Smooth muscle cell (in vitro differentiated cells): ENCODE results near the gene PHKG1. TPM values are rescaled to one million over a fixed set of nuclear protein-coding genes. Genes with fewer than 3 reads are reported as not detected.
A peak's percentile ranks its signal among the peaks of the same experiment; 100 is the strongest.
"Not testable (repeated sequence)": the region's sequence is repeated elsewhere in the genome, so short reads cannot be mapped to it uniquely, and the experiment has no call there.

ENCODE experiments used
- DNase-seq: peaks from one replicate; lab custom pipeline; 2025; ENCODE audit not compliant: unreplicated experiment; lab: John Stamatoyannopoulos, UW
- H2AFZ ChIP-seq: fragments of 200-600 bp; sonication (generic); 2 replicates; pipeline ENCODE4 v1.6.0; 2016; ENCODE audit warnings: antibody characterized with exemption, low read depth, mild to moderate bottlenecking
- H3F3A ChIP-seq: fragments of 200-600 bp; sonication (generic); 2 replicates; pipeline ENCODE4 v1.6.0; 2017; ENCODE audit warnings: antibody characterized with exemption, low read depth
- H3K27ac ChIP-seq: fragments of 200-600 bp; sonication (generic); 2 replicates; pipeline ENCODE4 v1.5.1; 2016; ENCODE audit warnings: low read depth, mild to moderate bottlenecking
- H3K27me3 ChIP-seq: fragments of 200-600 bp; sonication (generic); 2 replicates; pipeline ENCODE4 v1.6.1; 2016; ENCODE audit warnings: low read depth, mild to moderate bottlenecking
- H3K36me3 ChIP-seq: fragments of 200-600 bp; sonication (generic); 2 replicates; pipeline ENCODE4 v1.5.1; 2016; ENCODE audit warnings: low read depth
- H3K4me1 ChIP-seq: fragments of 200-600 bp; sonication (generic); 2 replicates; pipeline ENCODE4 v1.5.1; 2016; ENCODE audit warnings: low read depth
- H3K4me2 ChIP-seq: fragments of 200-600 bp; sonication (generic); 2 replicates; pipeline ENCODE4 v1.6.0; 2016; ENCODE audit warnings: mild to moderate bottlenecking
- H3K4me3 ChIP-seq: fragments of 200-600 bp; sonication (generic); 2 replicates; pipeline ENCODE4 v1.5.1; 2016; ENCODE audit warnings: mild to moderate bottlenecking
- H3K79me2 ChIP-seq: fragments of 200-600 bp; sonication (generic); 2 replicates; pipeline ENCODE4 v1.6.0; 2016; ENCODE audit warnings: low read depth, mild to moderate bottlenecking
- H3K9ac ChIP-seq: fragments of 200-600 bp; sonication (generic); 2 replicates; pipeline ENCODE4 v1.6.0; 2016; ENCODE audit warnings: low read depth
- H3K9me3 ChIP-seq: fragments of 200-600 bp; sonication (generic); replicated peaks from 2 replicates; pipeline ENCODE4 v1.5.1; 2016; ENCODE audit warnings: low read depth
- H4K20me1 ChIP-seq: fragments of 200-600 bp; sonication (generic); 2 replicates; pipeline ENCODE4 v1.6.0; 2016; ENCODE audit warnings: low read depth
- WGBS: methylation state at CpG from one replicate; pipeline ENCODE4 v1.1.7; 2016; ENCODE audit warnings: low lambda C conversion rate; 5-methylcytosine and 5-hydroxymethylcytosine counted together
- polyA plus RNA-seq: library from polyadenylated mRNA; unstranded; fragments of >200 nt; fragmentation: Nextera tagmentation; extraction: Ambion mirVana; gene quantifications from 2 replicates; pipeline ENCODE4 v1.2.1, GENCODE V29; 2016
- total RNA-seq: library from RNA; depleted of rRNA; stranded (reverse); fragments of >200 nt; gene quantifications from 2 replicates; pipeline ENCODE4 v1.2.3, GENCODE V29; 2014
- TF ChIP-seq, protein P1 (sequence below): fragments of 200-600 bp; sonication (generic); IDR thresholded peaks from 2 replicates; pipeline ENCODE4 v1.5.1; 2017; ENCODE audit warnings: borderline replicate concordance, mild to moderate bottlenecking, antibody characterized with exemption; ENCODE audit not compliant: insufficient read depth, poor library complexity, severe bottlenecking

The PHKG1 gene
- total and polyA plus RNA-seq, 2 experiments from 2014 or later: 0.26 TPM; not detected in 1

DNA sequence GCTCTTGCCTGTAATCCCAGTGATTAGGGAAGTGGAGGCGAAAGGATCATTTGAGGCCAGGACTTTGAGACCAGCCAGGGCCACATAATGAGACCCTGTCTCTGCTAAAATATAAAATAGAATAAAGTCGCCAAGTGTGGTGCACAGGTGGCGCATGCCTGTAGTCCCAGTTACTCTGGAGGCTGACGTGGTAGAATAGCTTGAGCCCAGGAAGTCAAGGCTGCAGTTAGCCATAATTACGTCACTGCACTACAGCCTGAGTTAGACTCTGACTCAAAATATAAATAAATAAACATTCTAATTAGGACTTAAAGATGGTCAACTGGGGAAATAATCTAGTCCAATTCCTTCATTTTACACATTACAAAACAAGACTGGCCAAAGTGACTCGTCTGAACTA is 12.8 kb upstream of the PHKG1 start:
- H2AFZ ChIP-seq: no peak overlapping the region

DNA sequence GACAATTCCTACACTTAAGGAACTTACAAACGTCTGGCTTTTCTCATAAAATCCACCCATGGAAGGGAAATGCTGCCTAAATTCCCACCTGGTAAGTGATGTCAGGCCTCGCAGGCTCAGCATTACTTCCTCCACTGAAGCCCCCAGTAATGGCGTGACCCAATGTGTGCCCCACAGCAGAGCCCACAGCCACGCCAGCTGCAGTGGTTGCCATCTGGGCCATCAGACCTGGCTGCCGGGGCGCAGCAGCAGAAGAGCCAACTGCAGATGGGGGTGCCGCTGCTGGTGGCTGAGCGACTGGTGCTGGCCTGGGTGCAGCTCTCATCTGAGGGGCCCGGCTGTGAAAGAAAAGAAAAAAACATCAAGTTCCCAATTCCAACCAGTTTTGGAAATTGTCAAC is 11.4 kb upstream of the PHKG1 start:
- H3K27me3 ChIP-seq, H2AFZ ChIP-seq, H3K4me1 ChIP-seq, DNase-seq, H3K36me3 ChIP-seq, H3K9ac ChIP-seq, H3K9me3 ChIP-seq, H3K4me2 ChIP-seq, H3F3A ChIP-seq, H4K20me1 ChIP-seq, H3K4me3 ChIP-seq, H3K27ac ChIP-seq: not testable (repeated sequence)
- peaks cover 12% of the 10 kb centered on the region for H3K79me2 ChIP-seq
- 92% methylated on average over 9 of the region's 9 CpGs for WGBS

More for the DNA sequence above, 12.8 kb upstream of the PHKG1 start:
- no peak for DNase-seq
- Histone ChIP-seq H3K4me3 (peak overlapping the region; percentile 62), H3K36me3 (no peaks in the 10 kb centered on the region), H3K27me3 (no peaks in the 10 kb centered on the region), H3K4me1 (no peaks in the 10 kb centered on the region), H3F3A (no peaks in the 10 kb centered on the region), H3K9me3 (no peaks in the 10 kb centered on the region), H3K27ac (peak overlapping the region; percentile 76), H3K9ac (peak overlapping the region; percentile 85), H4K20me1 (no peaks in the 10 kb centered on the region), H3K79me2 (peaks cover 12% of the 10 kb centered on the region), H3K4me2 (peak overlapping the region; percentile 81)
- TF ChIP-seq, protein P1, sequence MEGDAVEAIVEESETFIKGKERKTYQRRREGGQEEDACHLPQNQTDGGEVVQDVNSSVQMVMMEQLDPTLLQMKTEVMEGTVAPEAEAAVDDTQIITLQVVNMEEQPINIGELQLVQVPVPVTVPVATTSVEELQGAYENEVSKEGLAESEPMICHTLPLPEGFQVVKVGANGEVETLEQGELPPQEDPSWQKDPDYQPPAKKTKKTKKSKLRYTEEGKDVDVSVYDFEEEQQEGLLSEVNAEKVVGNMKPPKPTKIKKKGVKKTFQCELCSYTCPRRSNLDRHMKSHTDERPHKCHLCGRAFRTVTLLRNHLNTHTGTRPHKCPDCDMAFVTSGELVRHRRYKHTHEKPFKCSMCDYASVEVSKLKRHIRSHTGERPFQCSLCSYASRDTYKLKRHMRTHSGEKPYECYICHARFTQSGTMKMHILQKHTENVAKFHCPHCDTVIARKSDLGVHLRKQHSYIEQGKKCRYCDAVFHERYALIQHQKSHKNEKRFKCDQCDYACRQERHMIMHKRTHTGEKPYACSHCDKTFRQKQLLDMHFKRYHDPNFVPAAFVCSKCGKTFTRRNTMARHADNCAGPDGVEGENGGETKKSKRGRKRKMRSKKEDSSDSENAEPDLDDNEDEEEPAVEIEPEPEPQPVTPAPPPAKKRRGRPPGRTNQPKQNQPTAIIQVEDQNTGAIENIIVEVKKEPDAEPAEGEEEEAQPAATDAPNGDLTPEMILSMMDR: no peak
- WGBS: 74% methylated on average over 6 of the region's 6 CpGs

DNA sequence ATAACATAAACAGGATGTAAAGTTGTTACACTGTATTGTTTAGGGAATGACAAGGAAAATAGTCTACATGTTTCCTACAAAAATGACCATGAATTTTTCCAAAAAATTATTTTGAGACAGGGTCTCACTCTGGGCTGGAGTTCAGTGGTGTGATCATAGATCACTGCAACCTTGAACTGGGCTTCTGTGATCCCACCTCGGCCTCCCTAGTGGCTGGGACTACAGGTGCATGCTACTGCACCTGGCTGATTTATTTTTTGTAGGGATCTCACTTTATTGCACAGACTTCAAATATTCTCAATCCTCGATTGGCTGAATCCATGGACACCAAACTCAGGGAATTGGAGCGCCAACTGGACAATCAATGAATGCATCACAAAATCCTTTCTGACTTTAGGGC is 6.9 kb upstream of the PHKG1 start:
- WGBS: 80% methylated on average over 3 of the region's 3 CpGs
- DNase-seq: no peak

DNA sequence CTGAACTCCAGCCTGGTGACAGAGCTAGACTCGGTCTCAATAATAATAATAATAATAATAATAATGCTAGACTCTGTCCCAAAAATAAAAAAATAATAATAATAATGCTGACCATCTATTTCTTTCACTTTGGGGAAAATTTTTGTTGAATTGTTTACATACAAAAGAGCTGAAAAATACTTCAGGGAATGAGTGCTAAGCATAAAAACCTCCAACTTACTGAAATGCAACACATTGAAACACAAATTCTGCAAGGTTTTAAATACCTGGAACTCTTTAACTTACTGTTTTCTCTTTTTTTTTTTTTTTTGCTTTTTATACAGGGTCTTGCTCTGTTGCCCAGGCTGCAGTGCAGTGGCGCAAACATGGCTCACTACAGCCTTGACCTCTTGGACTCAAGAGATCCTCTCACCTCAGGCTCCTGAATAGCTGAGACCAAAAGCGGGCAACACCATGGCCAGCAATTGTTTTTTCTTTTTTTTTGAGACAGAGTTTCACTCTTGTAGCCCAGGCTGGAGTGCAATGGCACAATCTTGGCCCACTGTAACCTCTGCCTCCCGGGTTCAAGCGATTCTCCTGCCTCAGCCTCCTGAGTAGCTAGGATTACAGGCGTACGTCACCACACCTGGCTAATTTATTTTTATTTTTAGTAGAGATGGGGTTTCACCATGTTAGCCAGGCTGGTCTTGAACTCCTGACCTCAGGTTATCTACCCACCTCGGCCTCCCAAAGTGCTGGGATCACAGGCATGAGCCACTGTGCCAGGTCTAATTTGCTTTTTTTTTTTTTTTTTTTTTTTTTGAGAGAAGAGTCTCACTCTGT is 5.6 kb upstream of the PHKG1 start:
- not testable (repeated sequence) for H2AFZ ChIP-seq, H3K79me2 ChIP-seq, H3K36me3 ChIP-seq, H3K9me3 ChIP-seq, H4K20me1 ChIP-seq, H3K4me3 ChIP-seq, H3K27ac ChIP-seq, H3K4me2 ChIP-seq, H3K27me3 ChIP-seq, H3F3A ChIP-seq, H3K9ac ChIP-seq, H3K4me1 ChIP-seq, DNase-seq
- 94% methylated on average over 8 of the region's 8 CpGs for WGBS

More for the DNA sequence above, 6.9 kb upstream of the PHKG1 start:
- no peaks in the 10 kb centered on the region for H4K20me1 ChIP-seq
- no peak overlapping the region for H3K4me3 ChIP-seq
- no peaks in the 10 kb centered on the region for H3K4me1 ChIP-seq
- no peak overlapping the region for H3K9ac ChIP-seq
- H3K9me3 ChIP-seq: no peaks in the 10 kb centered on the region
- H2AFZ ChIP-seq: no peak overlapping the region
- H3K27ac ChIP-seq: no peak overlapping the region
- H3F3A ChIP-seq: no peaks in the 10 kb centered on the region
- no peaks in the 10 kb centered on the region for H3K36me3 ChIP-seq
- no peak overlapping the region for H3K4me2 ChIP-seq
- TF ChIP-seq, protein P1: no peak
- no peaks in the 10 kb centered on the region for H3K79me2 ChIP-seq
- H3K27me3 ChIP-seq: no peaks in the 10 kb centered on the region
